H9 (cell line): ENCODE measurements around the gene ZNF407. TPM values are rescaled to one million over a fixed set of nuclear protein-coding genes. Genes with fewer than 3 reads are reported as not detected.

Experiments
- DNase-seq: peaks from one replicate; pipeline ENCODE4 v3.0.0-alpha.2; 2017
- H2AFZ ChIP-seq: one replicate; pipeline ENCODE4 v1.6.1; 2013; ENCODE audit warnings: mild to moderate bottlenecking, low read length, control low read depth, moderate library complexity
- H2AK5ac ChIP-seq: 2 replicates; pipeline ENCODE4 v1.6.1; 2013; ENCODE audit warnings: low read length, control low read depth, mixed read lengths; ENCODE audit not compliant: insufficient read length
- H2BK120ac ChIP-seq: one replicate; pipeline ENCODE4 v1.6.1; 2013; ENCODE audit warnings: low read depth, mild to moderate bottlenecking, low read length, control low read depth, inconsistent platforms; ENCODE audit not compliant: poor library complexity, severe bottlenecking
- H2BK12ac ChIP-seq: 2 replicates; pipeline ENCODE4 v1.6.1; 2013; ENCODE audit warnings: low read length, control low read depth, mixed read lengths, low read depth; ENCODE audit not compliant: insufficient read length
- H2BK15ac ChIP-seq: 2 replicates; pipeline ENCODE4 v1.6.1; 2013; ENCODE audit warnings: low read depth, low read length, control low read depth
- H2BK20ac ChIP-seq: one replicate; pipeline ENCODE4 v1.6.1; 2013; ENCODE audit warnings: low read depth, mild to moderate bottlenecking, low read length, control low read depth, inconsistent platforms; ENCODE audit not compliant: poor library complexity, severe bottlenecking
- H2BK5ac ChIP-seq: 2 replicates; pipeline ENCODE4 v1.6.1; 2013; ENCODE audit warnings: low read length, control low read depth, mixed read lengths; ENCODE audit not compliant: insufficient read length
- H3K14ac ChIP-seq: 2 replicates; pipeline ENCODE4 v1.6.1; 2013; ENCODE audit warnings: low read length, control low read depth; ENCODE audit not compliant: insufficient read depth
- H3K18ac ChIP-seq: 2 replicates; pipeline ENCODE4 v1.6.1; 2013; ENCODE audit warnings: low read depth, mild to moderate bottlenecking, mixed read lengths, low read length, control low read depth; ENCODE audit not compliant: insufficient read length
- H3K23ac ChIP-seq: 2 replicates; pipeline ENCODE4 v1.6.1; 2013; ENCODE audit warnings: low read length, control low read depth, mixed read lengths, low read depth; ENCODE audit not compliant: insufficient read length
- H3K23me2 ChIP-seq: 2 replicates; pipeline ENCODE4 v1.6.1; 2013; ENCODE audit warnings: low read depth, mild to moderate bottlenecking, mixed read lengths, low read length, control low read depth; ENCODE audit not compliant: insufficient read length, poor library complexity, severe bottlenecking
- H3K27ac ChIP-seq: 2 replicates; pipeline ENCODE4 v1.5.1; 2013; ENCODE audit warnings: low read length, control low read depth, mixed read lengths, low read depth; ENCODE audit not compliant: insufficient read length
- H3K27me3 ChIP-seq: 2 replicates; pipeline ENCODE4 v1.6.1; 2013; ENCODE audit warnings: low read length, control low read depth, inconsistent platforms; ENCODE audit not compliant: insufficient read depth
- H3K4ac ChIP-seq: 2 replicates; pipeline ENCODE4 v1.6.1; 2013; ENCODE audit warnings: low read depth, mild to moderate bottlenecking, control low read depth, inconsistent platforms, low read length, moderate library complexity
- H3K4me1 ChIP-seq: 2 replicates; pipeline ENCODE4 v1.6.1; 2013; ENCODE audit warnings: low read length, control low read depth, inconsistent platforms; ENCODE audit not compliant: insufficient read depth
- H3K4me2 ChIP-seq: 2 replicates; pipeline ENCODE4 v1.6.1; 2013; ENCODE audit warnings: low read length, control low read depth, mixed read lengths; ENCODE audit not compliant: insufficient read length, insufficient read depth
- H3K56ac ChIP-seq: 2 replicates; pipeline ENCODE4 v1.6.1; 2013; ENCODE audit warnings: low read depth, mild to moderate bottlenecking, mixed read lengths, low read length, control low read depth; ENCODE audit not compliant: insufficient read length
- H3K79me1 ChIP-seq: 2 replicates; pipeline ENCODE4 v1.6.1; 2013; ENCODE audit warnings: low read depth, mild to moderate bottlenecking, moderate library complexity, low read length, control low read depth, inconsistent platforms; ENCODE audit not compliant: insufficient read depth, poor library complexity, severe bottlenecking
- H3K79me2 ChIP-seq: 2 replicates; pipeline ENCODE4 v1.6.1; 2013; ENCODE audit warnings: low read length, control low read depth, inconsistent platforms; ENCODE audit not compliant: insufficient read depth
- H3K9ac ChIP-seq: 2 replicates; pipeline ENCODE4 v1.6.1; 2013; ENCODE audit warnings: low read length, control low read depth, mixed read lengths; ENCODE audit not compliant: insufficient read length; ENCODE audit errors: extremely low read depth
- H3K9me3 ChIP-seq: one replicate; pipeline ENCODE4 v1.6.1; 2013; ENCODE audit warnings: low read depth, low read length, inconsistent platforms; ENCODE audit not compliant: control insufficient read depth
- H3T11ph ChIP-seq: one replicate; pipeline ENCODE4 v1.6.1; 2013; ENCODE audit warnings: mild to moderate bottlenecking, low read length, control low read depth, inconsistent platforms
- H4K20me1 ChIP-seq: one replicate; pipeline ENCODE4 v1.6.1; 2013; ENCODE audit not compliant: control insufficient read depth, insufficient read length, insufficient read depth
- H4K5ac ChIP-seq: 2 replicates; pipeline ENCODE4 v1.6.1; 2013; ENCODE audit warnings: low read depth, mild to moderate bottlenecking, mixed read lengths, low read length, control low read depth; ENCODE audit not compliant: insufficient read length
- H4K8ac ChIP-seq: replicated peaks from 2 replicates; pipeline ENCODE4 v1.6.1; 2013; ENCODE audit warnings: low read length, control low read depth, mixed read lengths, low read depth; ENCODE audit not compliant: insufficient read length
- H4K91ac ChIP-seq: 2 replicates; pipeline ENCODE4 v1.6.1; 2013; ENCODE audit warnings: low read depth, mild to moderate bottlenecking, moderate library complexity, mixed read lengths, low read length, control low read depth; ENCODE audit not compliant: insufficient read length
- H3K27ac Mint-ChIP-seq, 3 experiments: 2 replicates in 2 of 3; 3 replicates in 1 of 3; pipeline ENCODE4 v1.8.0; 2020 to 2021; ENCODE audit warnings: mixed read lengths in 3 of 3, mild to moderate bottlenecking in 1 of 3, moderate library complexity in 1 of 3
- H3K27me3 Mint-ChIP-seq: 2 replicates; pipeline ENCODE4 v1.8.0; 2021; ENCODE audit warnings: low read depth, mild to moderate bottlenecking, moderate library complexity, mixed read lengths
- H3K36me3 Mint-ChIP-seq, 3 experiments: 2 replicates in 2 of 3; 3 replicates in 1 of 3; pipeline ENCODE4 v1.8.0; 2020 to 2021; ENCODE audit warnings: low read depth in 3 of 3, mixed read lengths in 3 of 3; ENCODE audit not compliant: insufficient read depth in 1 of 3
- H3K4me1 Mint-ChIP-seq, 2 experiments: 2 replicates each; pipeline ENCODE4 v1.8.0; 2020; ENCODE audit warnings: mixed read lengths in 2 of 2
- H3K4me3 Mint-ChIP-seq, 2 experiments: 2 replicates in 1 of 2; 3 replicates in 1 of 2; pipeline ENCODE4 v1.8.0; 2020 to 2021; ENCODE audit warnings: mild to moderate bottlenecking in 2 of 2, mixed read lengths in 2 of 2, moderate library complexity in 1 of 2
- H3K9me3 Mint-ChIP-seq, 2 experiments: 2 replicates in 1 of 2; 3 replicates in 1 of 2; pipeline ENCODE4 v1.8.0; 2020; ENCODE audit warnings: mild to moderate bottlenecking in 2 of 2, mixed read lengths in 2 of 2, moderate library complexity in 1 of 2
- CTCF ChIP-seq: fragments of 200-600 bp; sonication (generic); conservative IDR thresholded peaks from 3 replicates; pipeline ENCODE4 v1.8.0; 2021; ENCODE audit warnings: antibody characterized with exemption, mild to moderate bottlenecking
- WGBS: extraction: QIAGEN DNeasy Blood & Tissue Kit; methylation state at CpG from one replicate; pipeline ENCODE4 v1.1.7; 2013; ENCODE audit warnings: missing lambda C conversion rate, low lambda C conversion rate, mixed read lengths; ENCODE audit not compliant: insufficient read length; ENCODE audit errors: extremely low coverage; 5-methylcytosine and 5-hydroxymethylcytosine counted together
- total RNA-seq: library from RNA; stranded (reverse); gene quantifications from 2 replicates; pipeline ENCODE4 v1.2.1, GENCODE V29; 2021

Gene ZNF407
- total RNA-seq, 1 experiment from 2014 or later: 8.7 TPM

- DNase-seq: peak; percentile 68
- H3K4me1 Mint-ChIP-seq: peaks cover 10 to 12% of the 10 kb centered on the region in 2 experiments
Observed at GRCh38 chr18:74896390-74896991, 298.8 kb downstream of the ZNF407 start.

More at GRCh38 chr18:74896390-74896991, 298.8 kb downstream of the ZNF407 start:
- peak; percentile 85 for TF ChIP-seq CTCF
- Histone ChIP-seq H3K79me2 (no peaks in the 10 kb centered on the region), H3K4ac (no peak overlapping the region), H3K9me3 (no peaks in the 10 kb centered on the region), H2BK20ac (no peak overlapping the region), H3K14ac (no peak overlapping the region), H2BK120ac (no peak overlapping the region), H3K56ac (no peak overlapping the region), H3K4me2 (no peak overlapping the region), H3T11ph (no peak overlapping the region), H2BK12ac (no peak overlapping the region), H4K8ac (no peak overlapping the region), H4K91ac (no peak overlapping the region), H3K4me1 (no peaks in the 10 kb centered on the region), H3K18ac (no peak overlapping the region), H3K23me2 (no peaks in the 10 kb centered on the region), H4K20me1 (no peaks in the 10 kb centered on the region), H2BK5ac (no peak overlapping the region), H3K9ac (no peak overlapping the region), H2AK5ac (no peak overlapping the region), H4K5ac (no peak overlapping the region), H3K79me1 (no peaks in the 10 kb centered on the region), H2BK15ac (no peak overlapping the region), H3K23ac (no peak overlapping the region), H3K27me3 (no peaks in the 10 kb centered on the region), H2AFZ (no peak overlapping the region), H3K27ac (no peak overlapping the region)
- no CpG with 5 or more reads among the region's 4 CpGs for WGBS
- H3K27ac Mint-ChIP-seq: no peak overlapping the region
- H3K9me3 Mint-ChIP-seq: no peaks in the 10 kb centered on the region
- no peak overlapping the region for H3K4me3 Mint-ChIP-seq
- no peaks in the 10 kb centered on the region for H3K27me3 Mint-ChIP-seq
- H3K36me3 Mint-ChIP-seq: no peaks in the 10 kb centered on the region
